ENCODE results near the gene FNTB. TPM values are rescaled to one million over a fixed set of nuclear protein-coding genes. Genes with fewer than 3 reads are reported as not detected.

FNTB gene
- total and polyA plus RNA-seq, 8 donors = 4.6 to 9.5 (median 6.7) TPM

DNA sequence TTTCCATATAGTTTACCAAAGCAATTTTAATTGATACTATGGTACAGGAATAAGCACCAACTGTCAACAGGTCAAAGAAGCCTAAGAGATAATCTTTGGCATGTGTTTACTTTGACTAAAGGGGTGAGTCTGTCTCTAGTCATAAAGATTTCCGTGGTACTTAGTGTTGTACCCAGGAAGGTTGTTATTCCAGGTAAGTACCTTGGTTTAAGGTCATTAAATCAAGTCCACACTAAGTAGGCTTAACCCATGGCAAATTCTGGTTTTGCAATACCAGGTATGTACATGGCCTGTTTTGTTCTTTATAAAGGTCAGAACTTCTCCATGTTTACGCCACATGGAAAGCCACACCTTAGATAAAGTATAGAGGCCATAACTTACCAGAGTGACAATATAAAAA lies 105.7 kb downstream of the FNTB start:
- DNase-seq (no peak), ATAC-seq (no peak), FAIRE-seq (no peak)
- Histone ChIP-seq H3K36me3 (peaks cover 4 to 42% (median 14%) of the 10 kb centered on the region in 3 donors), H3K4me1 (peaks cover 0 to 13% (median 0%) of the 10 kb centered on the region in 3 donors), H3K4me3 (no peak overlapping the region), H3K27ac (no peak overlapping the region), H3K9me3 (no peaks in the 10 kb centered on the region), H3K27me3 (no peaks in the 10 kb centered on the region)
- TF ChIP-seq, protein P1, sequence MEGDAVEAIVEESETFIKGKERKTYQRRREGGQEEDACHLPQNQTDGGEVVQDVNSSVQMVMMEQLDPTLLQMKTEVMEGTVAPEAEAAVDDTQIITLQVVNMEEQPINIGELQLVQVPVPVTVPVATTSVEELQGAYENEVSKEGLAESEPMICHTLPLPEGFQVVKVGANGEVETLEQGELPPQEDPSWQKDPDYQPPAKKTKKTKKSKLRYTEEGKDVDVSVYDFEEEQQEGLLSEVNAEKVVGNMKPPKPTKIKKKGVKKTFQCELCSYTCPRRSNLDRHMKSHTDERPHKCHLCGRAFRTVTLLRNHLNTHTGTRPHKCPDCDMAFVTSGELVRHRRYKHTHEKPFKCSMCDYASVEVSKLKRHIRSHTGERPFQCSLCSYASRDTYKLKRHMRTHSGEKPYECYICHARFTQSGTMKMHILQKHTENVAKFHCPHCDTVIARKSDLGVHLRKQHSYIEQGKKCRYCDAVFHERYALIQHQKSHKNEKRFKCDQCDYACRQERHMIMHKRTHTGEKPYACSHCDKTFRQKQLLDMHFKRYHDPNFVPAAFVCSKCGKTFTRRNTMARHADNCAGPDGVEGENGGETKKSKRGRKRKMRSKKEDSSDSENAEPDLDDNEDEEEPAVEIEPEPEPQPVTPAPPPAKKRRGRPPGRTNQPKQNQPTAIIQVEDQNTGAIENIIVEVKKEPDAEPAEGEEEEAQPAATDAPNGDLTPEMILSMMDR (IDR thresholded peaks at IDR 0.05) = no peak
- intact Hi-C loops (cut with DNase I) = no loop called here
- 72 to 82% methylated on average over 2 of the region's 2 CpGs for WGBS, 2 donors

- no peaks in the 10 kb centered on the region for H3K27me3 ChIP-seq
- ATAC-seq (peak; percentile 47 to 82 (median 63)), FAIRE-seq (peak; percentile 64), DNase-seq (peak in 2 of 6 donors; percentile 31 to 55)
- WGBS, 2 donors = 35 to 36% methylated on average over 3 of the region's 3 CpGs
- H3K27ac ChIP-seq = no peak overlapping the region
- TF ChIP-seq, protein P1 (IDR thresholded peaks at IDR 0.05) = no peak
- intact Hi-C loops (cut with DNase I) = no loop called here
- H3K36me3 ChIP-seq = peaks cover 4 to 27% (median 9%) of the 10 kb centered on the region in 3 donors
- peaks cover 0 to 36% (median 0%) of the 10 kb centered on the region in 3 donors for H3K4me1 ChIP-seq
- no peaks in the 10 kb centered on the region for H3K9me3 ChIP-seq
- H3K4me3 ChIP-seq = no peak overlapping the region
These were observed 109.0 kb downstream of the FNTB start for GRCh38 chr14:65095633-65096205.

GRCh38 chr14:65096323-65097089 lies 109.8 kb downstream of the FNTB start:
- no peak overlapping the region for H3K4me3 ChIP-seq
- H3K36me3 ChIP-seq = peaks cover 4 to 23% (median 9%) of the 10 kb centered on the region in 3 donors
- H3K27ac ChIP-seq = no peak overlapping the region
- ATAC-seq = peak in 1 of 4 donors; percentile 34
- H3K27me3 ChIP-seq = no peaks in the 10 kb centered on the region
- no peaks in the 10 kb centered on the region for H3K9me3 ChIP-seq
- 82 to 86% methylated on average over 6 of the region's 6 CpGs for WGBS, 2 donors
- TF ChIP-seq, protein P1 (IDR thresholded peaks at IDR 0.05) = no peak
- H3K4me1 ChIP-seq = peaks cover 0 to 39% (median 0%) of the 10 kb centered on the region in 3 donors
- no peak for FAIRE-seq
- intact Hi-C loops (cut with DNase I) = no loop called here
- DNase-seq = no peak

GRCh38 chr14:65098586-65098985 lies 111.9 kb downstream of the FNTB start:
- Histone ChIP-seq H3K27ac (peak overlapping the region in 2 of 4 donors; percentile 12 to 45), H3K9me3 (no peaks in the 10 kb centered on the region), H3K4me3 (peak overlapping the region in 1 of 4 donors; percentile 4), H3K27me3 (no peaks in the 10 kb centered on the region), H3K4me1 (peaks cover 0 to 39% (median 0%) of the 10 kb centered on the region in 3 donors), H3K36me3 (peaks cover 0 to 4% (median 2%) of the 10 kb centered on the region in 3 donors)
- no peak for DNase-seq
- TF ChIP-seq, protein P1 (IDR thresholded peaks at IDR 0.05) = no peak
- WGBS, 2 donors = 56 to 58% methylated on average over 2 of the region's 2 CpGs
- peak; percentile 78 for FAIRE-seq
- ATAC-seq = no peak
- intact Hi-C loops (cut with DNase I) = no loop called here

Data from pancreas (tissue), 10 donors.